ENCODE measurements around the gene RBSN.
"Not testable (repeated sequence)": the region's sequence is repeated elsewhere in the genome, so short reads cannot be mapped to it uniquely, and the experiment has no call there.

Gene RBSN

GRCh38 chr3:15098503-15099363, at the start of gene RBSN:
RBSN (minus strand) TSS chr3:15099148; CDS start chr3:15096120, 3,028 bp downstream.
- in situ Hi-C loops (cut with HindIII; ENCODE audit: low sequenced_read_pairs) = no loop called here

- in situ Hi-C loops (cut with HindIII; ENCODE audit: low sequenced_read_pairs) = no loop called here
Observed at GRCh38 chr3:15148614-15149013, 49.7 kb upstream of the RBSN start.

GRCh38 chr3:15136885-15137284, 37.9 kb upstream of the RBSN start:
- in situ Hi-C loops (cut with HindIII; ENCODE audit: low sequenced_read_pairs) = not testable (repeated sequence)

GRCh38 chr3:15134968-15135367, 36.0 kb upstream of the RBSN start:
- in situ Hi-C loops (cut with HindIII; ENCODE audit: low sequenced_read_pairs) = not testable (repeated sequence)

DNA sequence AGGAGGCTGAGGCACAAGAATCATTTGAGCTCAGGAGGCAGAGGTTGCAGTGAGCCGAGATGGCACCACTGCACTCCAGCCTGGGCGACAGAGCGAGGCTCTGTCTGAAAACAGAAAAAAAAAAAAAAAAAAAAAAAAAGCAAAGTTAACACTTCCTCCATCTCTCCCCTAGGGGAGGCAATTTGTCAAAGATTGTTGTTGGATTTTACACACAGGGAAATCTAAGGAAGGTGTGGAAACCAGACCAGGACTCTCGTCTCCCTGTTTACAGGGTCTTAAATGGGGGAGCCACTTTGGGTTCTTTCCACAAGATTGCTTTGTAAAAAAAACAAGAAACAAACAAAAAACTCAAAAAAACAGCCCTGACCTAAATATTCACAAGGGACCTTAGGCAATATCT, 29.5 kb upstream of the RBSN start:
- in situ Hi-C loops (cut with HindIII; ENCODE audit: low sequenced_read_pairs) = not testable (repeated sequence)

DNA sequence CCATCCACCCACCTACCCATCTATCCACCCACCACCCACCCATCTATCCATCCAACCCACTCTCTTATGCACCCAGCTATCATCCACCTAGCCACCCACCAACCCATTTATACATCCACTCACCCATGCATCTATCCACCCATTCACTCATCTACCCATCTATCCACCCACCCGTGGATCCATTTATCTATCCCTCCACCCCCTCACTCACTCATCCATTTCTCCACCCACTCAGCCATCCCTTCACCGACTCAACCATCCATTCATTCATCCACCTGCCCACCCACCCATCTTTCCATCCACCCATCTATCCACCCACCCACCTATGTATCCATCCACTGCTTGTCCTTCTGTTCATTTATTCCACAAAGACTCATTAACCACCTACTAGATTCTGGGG, 28.0 kb upstream of the RBSN start:
- in situ Hi-C loops (cut with HindIII; ENCODE audit: low sequenced_read_pairs) = not testable (repeated sequence)

DNA sequence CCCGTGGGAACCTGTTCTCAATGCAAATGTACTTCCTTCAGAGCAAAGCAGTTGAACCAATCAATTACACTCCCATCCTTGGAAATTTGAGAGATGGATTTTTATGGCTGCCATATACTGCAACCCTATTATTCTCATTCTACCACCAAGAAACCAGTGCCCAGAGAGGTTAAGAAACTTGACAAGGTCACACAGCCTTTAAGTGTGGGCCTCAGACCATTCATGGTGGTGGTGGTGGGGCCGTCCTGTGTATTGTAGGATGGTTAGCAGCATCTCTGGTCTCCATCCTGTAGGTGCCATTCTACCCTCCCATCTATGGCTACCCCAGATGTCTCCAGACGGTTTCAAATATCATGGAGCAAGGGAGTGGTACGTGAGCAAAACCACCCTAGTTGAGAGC, 23.4 kb upstream of the RBSN start:
- in situ Hi-C loops (cut with HindIII; ENCODE audit: low sequenced_read_pairs) = no loop called here

GRCh38 chr3:15121936-15122335, 23.0 kb upstream of the RBSN start:
- in situ Hi-C loops (cut with HindIII; ENCODE audit: low sequenced_read_pairs) = no loop called here

- in situ Hi-C loops (cut with HindIII; ENCODE audit: low sequenced_read_pairs) = no loop called here
Observed at GRCh38 chr3:15120986-15121385, 22.0 kb upstream of the RBSN start.

- in situ Hi-C loops (cut with HindIII; ENCODE audit: low sequenced_read_pairs) = no loop called here
Observed at GRCh38 chr3:15117011-15117410, 18.1 kb upstream of the RBSN start.

- in situ Hi-C loops (cut with HindIII; ENCODE audit: low sequenced_read_pairs) = no loop called here
Observed at GRCh38 chr3:15116032-15116669, 17.2 kb upstream of the RBSN start.

DNA sequence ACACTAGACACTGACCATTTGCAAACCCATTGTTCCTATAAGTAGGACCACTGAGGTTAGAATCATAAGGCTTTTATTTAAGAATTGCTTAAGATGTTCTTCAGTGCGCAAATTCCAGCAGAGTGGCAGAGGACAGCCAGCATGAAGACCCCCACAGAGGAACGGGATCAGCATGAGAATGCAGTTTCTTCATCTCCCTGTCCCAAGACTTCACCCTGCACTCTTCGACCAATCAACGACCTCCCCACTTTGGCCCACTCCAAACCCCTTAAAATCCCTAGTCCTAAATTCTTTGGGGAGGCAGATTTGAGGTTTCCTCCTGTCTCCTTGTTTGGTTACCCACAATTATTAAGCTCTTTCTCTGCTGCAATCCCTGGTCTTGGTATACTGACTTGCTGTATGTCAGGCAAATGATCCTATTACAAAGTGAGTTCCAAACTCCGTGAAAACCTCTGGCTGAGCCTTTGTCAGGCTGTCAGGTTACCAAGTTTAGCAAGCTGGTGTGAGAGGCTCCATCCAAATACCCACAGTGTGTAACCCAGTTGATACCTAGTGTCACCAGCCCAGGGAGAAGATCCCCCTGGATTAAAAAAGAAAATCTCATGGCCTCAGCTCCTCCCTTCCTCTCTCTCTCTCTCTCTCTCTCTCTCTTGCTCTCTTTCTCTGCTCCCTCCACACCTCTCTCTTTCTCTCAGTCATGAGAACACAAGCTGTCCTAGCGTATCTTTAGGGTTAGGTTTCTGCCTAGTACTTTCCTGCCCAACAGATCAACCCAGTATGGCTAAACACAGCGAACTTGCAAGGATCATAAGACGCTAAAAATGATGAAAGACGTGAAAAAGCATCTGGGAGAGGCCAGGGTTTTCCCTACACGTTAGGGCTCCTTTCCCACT, 15.8 kb upstream of the RBSN start:
- in situ Hi-C loops (cut with HindIII; ENCODE audit: low sequenced_read_pairs) = no loop called here

DNA sequence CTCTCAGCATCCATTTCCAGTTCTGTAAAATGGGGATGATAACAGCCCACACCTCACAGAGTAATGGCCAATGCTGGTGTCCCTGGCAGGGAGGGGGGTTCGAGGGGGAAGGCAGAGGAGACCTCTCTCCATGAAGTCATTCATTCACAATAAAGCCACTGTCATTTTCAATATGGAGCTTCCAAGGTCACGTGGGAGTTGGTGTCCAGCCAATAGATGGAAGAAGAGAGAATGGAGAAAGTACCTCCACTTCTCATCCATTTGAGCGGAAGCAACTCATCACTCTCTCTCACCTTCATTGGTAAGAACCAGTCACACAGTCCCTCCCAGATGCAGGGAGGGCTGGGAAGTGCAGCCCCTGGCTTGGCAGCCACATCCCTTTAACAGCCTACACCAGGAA, 14.9 kb upstream of the RBSN start:
- in situ Hi-C loops (cut with HindIII; ENCODE audit: low sequenced_read_pairs) = no loop called here

DNA sequence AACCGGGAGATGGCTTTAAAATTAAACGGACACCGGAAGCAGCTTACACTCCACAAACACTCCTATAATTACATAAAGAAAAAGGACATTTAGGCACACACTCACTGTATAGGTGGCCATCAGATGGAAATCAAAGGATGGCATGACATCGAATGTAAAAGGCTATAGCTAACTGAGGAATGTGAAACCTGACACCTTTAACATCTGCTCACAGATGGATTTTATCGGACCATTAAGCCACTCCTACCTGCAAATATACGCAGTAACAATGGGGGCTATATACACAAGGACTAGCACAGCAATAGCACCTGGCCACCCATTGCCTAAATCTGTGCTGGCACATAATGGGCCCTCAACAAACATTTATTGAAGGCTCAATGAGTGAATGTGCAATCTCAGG, 14.5 kb upstream of the RBSN start:
- in situ Hi-C loops (cut with HindIII; ENCODE audit: low sequenced_read_pairs) = no loop called here

DNA sequence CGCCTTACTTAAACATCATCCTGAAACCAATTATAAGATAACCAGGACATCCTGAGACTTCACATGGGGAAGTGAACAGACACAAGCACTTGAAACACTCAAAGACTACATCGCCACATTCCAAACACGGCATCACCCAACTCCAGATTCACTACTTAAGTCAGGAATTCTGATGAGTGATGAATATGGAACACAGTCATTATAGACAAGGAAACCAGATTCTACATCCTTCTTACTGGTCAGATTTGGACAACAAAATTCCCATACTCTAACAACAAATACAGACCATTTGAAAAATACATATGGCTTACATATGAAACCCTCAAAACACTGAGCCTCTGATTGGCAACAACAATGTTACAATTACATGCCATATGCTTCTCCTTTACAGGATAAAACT, 13.1 kb upstream of the RBSN start:
- in situ Hi-C loops (cut with HindIII; ENCODE audit: low sequenced_read_pairs) = no loop called here

- in situ Hi-C loops (cut with HindIII; ENCODE audit: low sequenced_read_pairs) = no loop called here
Observed at GRCh38 chr3:15110206-15110605, 11.3 kb upstream of the RBSN start.

DNA sequence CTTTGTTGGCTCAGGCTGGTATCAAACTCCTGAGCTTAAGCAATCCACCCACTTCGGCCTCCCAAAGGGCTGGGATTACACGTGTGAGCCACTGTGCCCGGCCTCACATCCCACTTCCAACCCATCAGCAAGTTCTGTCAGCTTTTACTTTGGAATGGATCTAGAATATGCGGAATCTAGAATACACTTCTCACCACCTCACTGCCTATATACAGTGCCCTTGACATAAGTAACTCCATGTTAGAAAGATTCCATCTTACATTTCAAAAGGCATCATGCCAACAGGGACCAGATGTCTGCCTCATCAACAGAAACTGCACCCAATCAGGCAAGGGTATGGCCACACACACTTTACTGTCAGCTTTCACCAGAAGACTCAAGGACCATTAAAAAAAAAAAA, 9.9 kb upstream of the RBSN start:
- in situ Hi-C loops (cut with HindIII; ENCODE audit: low sequenced_read_pairs) = no loop called here

GRCh38 chr3:15108082-15108545, 9.2 kb upstream of the RBSN start:
- in situ Hi-C loops (cut with HindIII; ENCODE audit: low sequenced_read_pairs) = no loop called here

GRCh38 chr3:15107075-15107947, 8.4 kb upstream of the RBSN start:
- in situ Hi-C loops (cut with HindIII; ENCODE audit: low sequenced_read_pairs) = no loop called here

DNA sequence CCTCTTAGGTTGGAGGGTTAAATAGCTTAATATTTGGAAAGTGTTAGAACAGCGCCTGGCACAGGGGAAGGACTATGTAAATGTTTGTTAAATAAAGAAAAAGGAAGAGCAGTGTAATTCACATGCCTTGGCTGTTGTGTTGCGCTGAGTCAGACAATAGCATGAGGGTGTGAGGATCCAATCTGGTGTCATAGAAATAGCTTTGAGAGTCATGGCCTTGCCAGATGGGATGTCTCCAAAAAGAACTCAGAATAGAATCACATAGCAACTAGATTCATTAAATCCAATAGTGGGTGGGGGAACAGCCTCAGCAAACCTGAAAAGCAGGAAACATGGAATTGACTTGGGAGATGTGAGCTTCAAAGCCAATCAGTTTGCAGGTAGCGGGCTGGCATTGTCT, 3.9 kb upstream of the RBSN start:
- in situ Hi-C loops (cut with HindIII; ENCODE audit: low sequenced_read_pairs) = no loop called here

Data from endothelial cell of hepatic sinusoid (primary cell).